HG02885 (cell line): ENCODE data around the gene CNTN4.
"Not testable (repeated sequence)": the region's sequence is repeated elsewhere in the genome, so short reads cannot be mapped to it uniquely, and the experiment has no call there.

Experiments used
- ATAC-seq: cut with Tn5 transposase; IDR thresholded peaks from one replicate; pipeline ENCODE4 v1.9.1; 2021; ENCODE audit warnings: mild to moderate bottlenecking; ENCODE audit not compliant: unreplicated experiment, poor library complexity

The CNTN4 gene

GRCh38 chr3:2876362-2876761, 777.7 kb downstream of the CNTN4 start:
- no peak for ATAC-seq

- ATAC-seq = no peak
Observed at GRCh38 chr3:2879023-2879422, 780.4 kb downstream of the CNTN4 start.

GRCh38 chr3:2879587-2879986, 780.9 kb downstream of the CNTN4 start:
- no peak for ATAC-seq

DNA sequence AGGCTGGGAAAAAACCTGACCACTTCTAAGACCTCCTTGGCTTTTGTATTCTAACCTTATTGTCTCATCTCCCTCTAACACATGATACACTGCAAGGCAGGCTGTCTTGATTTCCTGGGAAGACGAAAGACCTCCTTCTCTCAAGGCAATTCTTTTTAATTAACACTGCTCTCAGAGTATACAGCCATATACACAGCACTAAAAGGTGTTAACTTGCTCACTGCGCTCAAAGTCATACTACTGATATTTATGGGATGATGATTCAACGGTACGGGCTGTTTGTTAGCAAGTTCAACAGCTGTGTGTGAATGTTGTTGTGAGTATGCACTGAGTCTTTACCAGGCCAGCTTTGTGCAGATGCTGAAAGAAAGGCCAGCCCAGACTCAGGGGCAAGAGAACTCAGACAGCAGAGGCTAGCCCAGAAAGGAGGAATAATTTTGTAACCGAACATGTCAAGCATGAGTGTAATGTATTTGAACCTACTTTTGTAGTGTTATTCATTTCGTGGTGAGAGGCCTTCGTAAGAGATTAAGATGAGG, 781.6 kb downstream of the CNTN4 start:
- ATAC-seq = no peak

- ATAC-seq = no peak
Observed at GRCh38 chr3:2883283-2883682, 784.6 kb downstream of the CNTN4 start.

- no peak for ATAC-seq
Observed at GRCh38 chr3:2888592-2888991, 789.9 kb downstream of the CNTN4 start.

DNA sequence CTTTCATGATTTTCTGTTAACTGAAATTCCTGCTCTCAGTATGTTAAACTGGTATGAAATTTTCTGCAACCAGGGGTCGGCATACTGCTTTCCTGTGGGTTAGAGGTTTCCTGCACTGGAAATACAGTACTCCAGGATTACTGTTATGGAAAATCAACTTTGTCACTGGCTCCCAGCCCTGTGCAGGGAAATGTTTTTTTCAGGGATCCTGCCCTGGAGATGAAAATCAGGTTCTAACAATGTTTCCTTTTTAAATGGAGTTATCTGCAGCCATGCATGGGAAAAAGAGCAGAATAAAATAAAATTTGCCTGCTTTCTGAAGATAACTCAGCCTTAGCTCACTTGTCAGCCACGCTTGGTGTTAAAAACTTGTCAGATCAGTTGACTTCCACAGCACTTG, 791.1 kb downstream of the CNTN4 start:
- no peak for ATAC-seq

DNA sequence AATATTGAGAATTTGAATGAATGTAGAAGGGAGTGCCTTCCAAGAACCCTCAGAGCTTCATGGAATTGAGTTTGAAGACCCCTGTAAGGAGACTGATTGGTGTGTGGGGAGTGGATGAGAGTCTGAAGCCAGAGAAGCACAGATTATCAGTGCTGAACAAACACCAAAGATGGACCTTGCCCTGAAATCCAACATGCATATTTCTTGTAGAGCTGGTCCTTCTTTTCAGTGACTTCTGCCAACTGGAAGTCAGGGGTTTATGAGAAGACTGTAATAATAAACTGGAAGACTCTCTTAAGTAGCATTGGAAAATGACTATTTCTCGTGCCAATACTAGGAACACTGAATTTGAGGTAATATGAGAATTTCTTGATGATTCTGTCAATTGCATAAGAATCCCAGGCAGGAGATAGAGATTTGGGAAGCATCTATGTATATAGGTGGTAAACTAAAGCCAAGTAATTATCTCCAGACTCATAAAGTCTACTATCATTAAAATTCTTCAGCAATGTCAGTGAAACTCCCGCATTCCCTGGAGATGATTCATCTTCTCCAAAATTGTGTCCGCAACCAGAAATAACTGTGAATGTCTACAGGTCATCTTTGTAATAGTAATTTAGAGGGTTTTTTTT, 797.8 kb downstream of the CNTN4 start:
- no peak for ATAC-seq

DNA sequence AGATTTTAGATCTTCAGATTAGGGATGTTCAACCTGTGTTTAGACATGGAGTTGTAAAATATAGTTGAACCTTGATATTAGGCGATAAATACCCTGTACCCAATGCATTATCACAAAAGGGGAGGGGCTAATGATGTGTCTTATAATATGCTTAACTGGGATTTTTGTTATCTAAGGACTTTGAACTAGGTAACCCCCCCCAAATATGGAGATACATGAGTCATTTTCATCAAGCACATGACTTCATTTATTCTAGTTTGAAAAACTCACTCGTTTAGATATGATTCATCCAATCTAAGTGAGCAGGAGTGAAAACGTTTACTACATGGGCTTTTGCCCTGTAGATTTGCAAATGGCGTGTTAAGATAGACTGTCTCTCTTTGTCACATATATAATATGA, 799.2 kb downstream of the CNTN4 start:
- no peak for ATAC-seq

- no peak for ATAC-seq
Observed at GRCh38 chr3:2898591-2899353, 800.1 kb downstream of the CNTN4 start.

DNA sequence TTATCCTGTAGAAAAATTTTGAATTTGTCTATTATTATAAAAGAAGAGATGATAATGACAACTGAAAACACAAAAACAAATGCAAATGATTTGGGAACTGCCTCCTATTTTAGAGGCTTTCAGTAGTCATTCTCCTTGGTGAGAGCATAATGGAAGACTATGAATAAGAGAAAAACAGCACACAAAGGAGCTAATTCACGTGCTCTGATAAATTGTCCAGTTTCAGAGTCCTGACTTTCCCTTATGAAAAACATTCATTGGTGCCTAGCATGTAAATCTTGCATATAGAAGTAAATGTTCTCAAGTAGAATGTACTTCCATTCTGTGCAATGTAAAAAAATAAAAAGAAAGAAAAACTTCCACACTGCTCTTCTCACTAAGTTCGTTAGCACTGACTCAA, 805.4 kb downstream of the CNTN4 start:
- no peak for ATAC-seq

DNA sequence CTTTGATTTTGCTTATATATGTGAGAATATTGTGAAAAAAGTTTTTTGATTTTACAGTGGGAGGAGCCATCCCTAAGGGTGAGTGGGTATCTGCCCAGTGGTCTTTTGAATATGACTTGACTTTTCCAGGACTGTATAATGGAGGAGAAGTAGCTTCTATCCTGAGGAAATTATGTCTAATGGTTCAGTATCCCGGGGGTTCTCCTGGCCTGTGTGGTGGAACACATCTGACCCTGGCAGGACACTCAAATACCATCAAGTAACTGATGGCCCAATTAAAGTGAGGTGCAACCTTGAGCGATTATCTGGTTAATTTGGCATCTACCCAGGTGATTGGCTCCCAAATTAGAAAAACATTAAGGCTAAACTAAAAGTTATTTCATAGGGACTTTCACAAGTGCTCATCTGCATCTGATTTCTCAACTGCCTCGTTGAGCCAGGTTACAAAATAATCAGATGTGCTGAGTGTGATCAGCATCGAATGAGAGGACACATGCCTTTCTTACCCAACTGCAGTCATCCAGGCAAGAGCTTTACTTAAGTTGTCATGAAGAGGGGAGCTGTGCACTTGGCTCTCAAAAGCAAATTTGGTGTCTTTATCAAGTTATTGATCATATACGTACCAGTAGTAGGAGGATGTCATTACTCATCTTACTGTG, 810.2 kb downstream of the CNTN4 start:
- no peak for ATAC-seq

- no peak for ATAC-seq
Observed at GRCh38 chr3:2910997-2911396, 812.3 kb downstream of the CNTN4 start.

- ATAC-seq = no peak
Observed at GRCh38 chr3:2915826-2916225, 817.2 kb downstream of the CNTN4 start.

DNA sequence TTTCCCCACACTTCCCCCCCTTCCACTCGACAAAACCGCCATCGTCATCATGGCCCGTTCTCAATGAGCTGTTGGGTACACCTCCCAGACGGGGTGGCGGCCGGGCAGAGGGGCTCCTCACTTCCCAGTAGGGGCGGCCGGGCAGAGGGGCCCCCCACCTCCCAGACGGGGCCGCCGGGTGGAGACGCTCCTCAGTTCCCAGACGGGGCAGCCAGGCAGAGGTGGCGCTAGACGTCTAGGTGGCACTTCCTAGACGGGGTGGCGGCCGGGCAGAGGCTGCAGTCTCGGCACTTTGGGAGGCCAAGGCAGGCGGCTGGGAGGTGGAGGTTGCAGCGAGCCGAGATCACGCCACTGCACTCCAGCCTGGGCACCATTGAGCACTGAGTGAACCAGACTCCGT, 818.0 kb downstream of the CNTN4 start:
- not testable (repeated sequence) for ATAC-seq

- peak; percentile 79 for ATAC-seq
Observed at GRCh38 chr3:2920103-2920502, 821.4 kb downstream of the CNTN4 start.

DNA sequence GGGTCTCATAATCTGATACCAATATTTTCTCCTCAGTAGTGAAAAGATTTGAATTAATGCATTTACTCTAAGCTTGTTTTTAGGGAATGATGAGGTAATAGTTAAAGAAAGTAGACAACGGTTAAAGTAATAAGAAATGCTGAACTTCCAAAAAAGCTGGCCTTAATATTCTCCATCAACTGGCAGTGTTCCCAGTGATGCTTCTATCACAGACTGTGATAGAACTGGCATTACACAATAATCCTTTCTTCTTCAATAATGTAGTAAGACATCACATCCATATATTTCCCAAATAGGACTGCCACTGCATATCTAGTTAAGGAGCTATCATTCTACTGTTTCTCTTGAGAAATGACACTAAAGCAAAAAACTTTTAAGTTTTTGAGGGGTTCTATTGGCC, 822.8 kb downstream of the CNTN4 start:
- ATAC-seq = no peak

- peak; percentile 51 for ATAC-seq
Observed at GRCh38 chr3:2921903-2922302, 823.2 kb downstream of the CNTN4 start.

GRCh38 chr3:2923390-2923789, 824.7 kb downstream of the CNTN4 start:
- ATAC-seq = no peak

DNA sequence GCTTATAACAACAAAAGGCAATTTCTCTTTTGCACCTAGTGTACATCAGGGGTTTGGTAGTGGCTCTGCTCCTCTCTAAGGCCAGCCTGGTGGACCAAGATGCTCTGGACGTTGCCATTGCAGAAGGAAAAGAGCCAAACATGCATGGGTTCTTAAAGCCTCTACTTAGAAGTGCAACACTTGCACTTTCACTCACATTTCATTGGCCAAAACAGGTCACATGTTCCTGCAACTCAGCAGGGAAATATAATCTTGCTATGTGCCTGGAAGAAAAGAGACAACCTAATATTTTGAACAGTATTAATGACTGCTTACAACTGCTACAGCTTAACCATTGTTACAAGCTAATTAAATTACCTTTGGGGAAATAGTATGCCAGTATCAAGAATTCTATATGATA, 828.6 kb downstream of the CNTN4 start:
- ATAC-seq = peak; percentile 44

- ATAC-seq = no peak
Observed at GRCh38 chr3:2929574-2929973, 830.9 kb downstream of the CNTN4 start.
